Activated CD4-positive, alpha-beta T cell treated with anti-CD3 and anti-CD28 coated beads, Interleukin-2, amount 10 ng/mL, durations not matched to agents 7 days and 5 days (primary cell): Measurements from ENCODE around the gene HCFC1R1. TPM values are rescaled to one million over a fixed set of nuclear protein-coding genes. Genes with fewer than 3 reads are reported as not detected.

Experiments used
- CTCF ChIA-PET: fragments of 350-600 bp; sonication (Branson Sonifier 250); formaldehyde crosslinking; loops from one replicate; lab custom pipeline; 2021; ENCODE audit warnings: antibody characterized with exemption; lab: Charles Lee
- POLR2A ChIA-PET: fragments of 350-600 bp; sonication (Branson Sonifier 250); formaldehyde crosslinking; loops from one replicate; lab custom pipeline; 2021; ENCODE audit warnings: antibody characterized with exemption; lab: Charles Lee
- DNase-seq: peaks from one replicate; pipeline ENCODE4 v3.0.0-alpha.2; 2020
- H3K27ac Mint-ChIP-seq: one replicate; pipeline ENCODE4 v1.8.0; 2021; ENCODE audit warnings: mild to moderate bottlenecking, moderate library complexity, mixed read lengths
- H3K27me3 Mint-ChIP-seq: one replicate; pipeline ENCODE4 v1.8.0; 2021; ENCODE audit warnings: mixed read lengths
- H3K36me3 Mint-ChIP-seq: one replicate; pipeline ENCODE4 v1.8.0; 2021; ENCODE audit warnings: low read depth, mixed read lengths
- H3K4me1 Mint-ChIP-seq: one replicate; pipeline ENCODE4 v1.8.0; 2021; ENCODE audit warnings: mixed read lengths
- H3K4me3 Mint-ChIP-seq: one replicate; pipeline ENCODE4 v1.8.0; 2021; ENCODE audit warnings: mild to moderate bottlenecking, moderate library complexity, mixed read lengths
- H3K9me3 Mint-ChIP-seq: one replicate; pipeline ENCODE4 v1.8.0; 2021; ENCODE audit warnings: mixed read lengths
- total RNA-seq, 2 experiments: library from RNA; stranded (reverse); gene quantifications; one replicate each; pipeline ENCODE4 v1.2.3, GENCODE V29; 2021

Gene HCFC1R1
- total RNA-seq, 2 experiments from 2014 or later, result 38.3 to 44.1 TPM

GRCh38 chr16:3065069-3065741 lies 41.5 kb upstream of the HCFC1R1 start, which contains the start of gene IL32:
TSS of gene IL32 (plus strand) at chr16:3065640. CDS start at chr16:3065812, 172 bp downstream.
- H3K4me3 Mint-ChIP-seq, result peak within 1 kb of the TSS; percentile 100

DNA sequence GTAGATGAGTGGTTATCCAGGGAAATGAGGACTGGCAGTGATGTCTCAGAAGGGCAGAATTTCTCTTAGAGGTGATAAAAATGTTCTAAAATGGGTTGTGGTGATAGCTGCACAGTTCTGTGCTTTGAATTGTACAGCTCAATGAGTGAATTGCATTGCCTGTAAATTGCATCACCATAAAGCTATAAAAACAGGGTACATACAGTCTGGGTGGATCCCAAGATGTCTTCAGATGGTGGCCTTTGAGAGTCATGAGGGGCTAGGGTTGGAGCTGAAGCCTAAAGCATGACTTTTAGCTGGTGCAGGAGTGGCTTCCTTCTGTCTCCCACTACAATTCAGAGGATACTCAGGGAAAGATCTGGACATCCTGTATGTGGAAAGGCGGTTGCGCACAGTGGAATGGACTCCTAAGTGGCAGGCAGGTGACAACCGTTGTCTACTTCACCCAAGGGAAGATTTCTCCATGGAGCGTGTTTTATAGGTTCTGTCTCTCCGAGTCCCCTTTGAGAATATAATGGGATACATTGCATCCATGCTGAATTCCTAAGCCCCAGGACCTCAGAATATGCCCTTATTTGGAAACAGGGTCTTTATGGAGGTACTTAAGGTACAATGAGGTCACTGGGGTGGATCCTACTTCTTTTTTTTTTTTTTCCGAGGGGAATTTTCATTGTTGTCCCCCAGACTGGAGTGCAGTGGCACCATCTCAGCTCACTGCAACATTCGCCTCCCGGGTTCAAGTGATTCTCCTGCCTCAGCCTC lies 40.1 kb upstream of the HCFC1R1 start:
- Mint-ChIP-seq H3K4me1 (peaks cover 55% of the 10 kb centered on the region), H3K9me3 (no peaks in the 10 kb centered on the region), H3K4me3 (peak overlapping the region; percentile 100), H3K36me3 (peaks cover 34% of the 10 kb centered on the region), H3K27ac (peak overlapping the region; percentile 97), H3K27me3 (no peaks in the 10 kb centered on the region)
- CTCF ChIA-PET, result interaction anchor here (0.6 to 11.0 kb wide), 14 partner anchors 8 to 102 kb away, joined by 3 to 72 read pairs (median 4); no protein-coding TSS in a partner anchor
- no peak for DNase-seq
- POLR2A ChIA-PET, result interaction anchor here (1.1 kb wide), 1 partner anchor 11 kb away, joined by 3 read pairs; no protein-coding TSS in a partner anchor

More at GRCh38 chr16:3065069-3065741, 41.5 kb upstream of the HCFC1R1 start, which contains the start of gene IL32:
- no peaks in the 10 kb centered on the region for H3K27me3 Mint-ChIP-seq
- peaks cover 46% of the 10 kb centered on the region for H3K36me3 Mint-ChIP-seq
- peak; percentile 82 for DNase-seq
- ChIA-PET POLR2A (interaction anchor here (0.6 to 2.7 kb wide), 8 partner anchors 10 to 154 kb away, joined by 3 to 21 read pairs (median 4); partner anchors contain the start of gene FLYWCH1), CTCF (interaction anchor here (0.6 to 11.0 kb wide), 13 partner anchors 9 to 65 kb away, joined by 3 to 72 read pairs (median 5); no protein-coding TSS in a partner anchor)
- peaks cover 59% of the 10 kb centered on the region for H3K4me1 Mint-ChIP-seq
- peak within 1 kb of the TSS; percentile 97 for H3K27ac Mint-ChIP-seq
- H3K9me3 Mint-ChIP-seq, result no peaks in the 10 kb centered on the region

DNA sequence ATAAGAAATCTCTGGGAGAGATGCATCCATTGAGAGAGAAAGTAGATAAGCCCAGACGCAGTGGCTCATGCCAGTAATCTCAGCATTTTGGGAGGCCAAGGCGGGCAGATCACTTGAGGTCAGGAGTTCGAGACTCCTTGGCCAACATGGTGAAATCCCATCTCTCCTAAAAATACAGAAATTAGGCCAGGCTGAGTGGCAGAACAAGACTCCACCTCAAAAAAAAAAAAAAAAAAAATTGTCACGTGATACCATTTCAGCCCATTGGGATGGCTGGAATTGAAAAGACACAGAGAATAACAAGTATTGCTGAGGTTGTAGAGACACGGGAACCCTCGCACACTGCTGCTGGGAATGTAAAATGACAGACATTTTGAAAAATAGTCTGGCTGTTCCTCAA lies 38.8 kb upstream of the HCFC1R1 start:
- Mint-ChIP-seq H3K36me3 (peaks cover 26% of the 10 kb centered on the region), H3K9me3 (no peaks in the 10 kb centered on the region), H3K27ac (no peak overlapping the region), H3K4me3 (no peak overlapping the region), H3K27me3 (no peaks in the 10 kb centered on the region), H3K4me1 (peaks cover 52% of the 10 kb centered on the region)
- DNase-seq, result no peak
- POLR2A ChIA-PET, result no interaction called here
- CTCF ChIA-PET, result interaction anchor here (0.8 to 11.0 kb wide), 8 partner anchors 14 to 88 kb away, joined by 3 to 72 read pairs (median 6); no protein-coding TSS in a partner anchor

DNA sequence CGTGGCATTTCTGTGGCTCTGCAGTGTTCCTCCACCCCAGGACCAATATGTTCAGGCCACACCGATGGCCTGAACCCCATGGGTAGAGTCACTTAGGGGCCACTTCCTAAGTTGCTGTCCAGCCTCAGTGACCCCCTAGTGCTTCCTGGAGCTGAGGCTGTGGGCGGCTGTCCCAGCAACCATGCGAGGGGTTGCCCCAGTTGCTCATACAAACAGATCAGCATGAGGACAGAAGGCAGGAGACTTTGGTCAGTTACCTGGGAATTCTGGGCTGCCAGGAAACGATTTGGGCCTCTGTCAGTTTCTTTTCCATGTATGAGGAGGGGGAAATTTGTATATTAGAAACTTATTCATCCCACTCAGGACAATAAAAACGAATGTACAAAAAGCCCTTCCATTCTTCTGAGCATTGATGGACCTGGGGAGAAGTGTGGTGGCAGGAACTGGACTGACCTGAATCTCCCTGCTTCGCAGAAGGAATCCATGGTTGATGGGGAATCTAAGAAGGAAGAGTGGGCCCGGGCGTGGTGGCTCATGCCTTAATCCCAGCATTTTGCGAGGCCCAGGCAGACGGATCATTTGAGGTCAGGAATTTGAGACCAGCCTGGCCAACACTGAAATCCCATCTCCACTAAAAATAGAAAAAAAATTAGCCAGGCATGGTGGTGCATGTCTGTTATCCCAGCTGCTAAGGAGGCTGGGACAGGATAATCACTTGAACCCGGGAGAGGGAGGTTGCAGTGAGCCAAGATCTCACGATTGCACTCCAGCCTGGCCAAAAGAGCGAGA lies 36.8 kb upstream of the HCFC1R1 start:
- no peaks in the 10 kb centered on the region for H3K27me3 Mint-ChIP-seq
- H3K9me3 Mint-ChIP-seq, result no peaks in the 10 kb centered on the region
- DNase-seq, result no peak
- H3K4me3 Mint-ChIP-seq, result peak overlapping the region; percentile 93
- H3K27ac Mint-ChIP-seq, result peak overlapping the region; percentile 85
- H3K4me1 Mint-ChIP-seq, result peaks cover 71% of the 10 kb centered on the region
- ChIA-PET CTCF (interaction anchor here (1.3 to 11.0 kb wide), 9 partner anchors 8 to 102 kb away, joined by 5 to 72 read pairs (median 16); partner anchors contain the start of gene ZSCAN10), POLR2A (interaction anchor here (0.6 to 2.3 kb wide), 2 partner anchors 69 to 145 kb away, joined by 5 to 11 read pairs; no protein-coding TSS in a partner anchor)
- peaks cover 22% of the 10 kb centered on the region for H3K36me3 Mint-ChIP-seq

DNA sequence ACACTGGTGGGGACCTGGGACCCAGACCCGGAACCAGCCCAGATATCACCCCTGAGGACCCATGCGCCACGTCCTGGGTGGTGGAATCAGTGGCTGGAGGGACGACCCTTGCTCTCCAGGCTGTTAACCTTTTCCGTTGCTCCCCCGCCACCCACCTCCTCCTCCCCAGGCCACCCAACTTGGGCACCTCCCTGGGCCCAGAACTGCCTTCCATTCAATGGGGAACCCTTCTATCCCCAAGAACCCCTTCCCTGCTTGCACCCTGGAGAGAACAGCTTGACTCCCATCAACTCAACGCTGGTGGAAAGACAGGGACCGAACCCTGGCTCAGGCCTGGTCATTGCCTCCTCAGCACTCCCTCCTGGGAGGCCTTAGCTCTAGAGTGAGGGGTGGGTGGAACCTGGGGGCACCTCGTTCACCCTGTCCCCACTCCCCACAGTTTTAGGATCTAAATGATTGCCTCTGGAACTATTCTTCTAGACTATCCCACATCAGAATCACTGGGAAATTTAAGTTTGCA lies 36.0 kb upstream of the HCFC1R1 start:
- DNase-seq, result no peak
- ChIA-PET POLR2A (interaction anchor here (0.6 to 2.3 kb wide), 2 partner anchors 70 to 144 kb away, joined by 5 to 11 read pairs; no protein-coding TSS in a partner anchor), CTCF (interaction anchor here (0.7 to 11.0 kb wide), 16 partner anchors 9 to 112 kb away, joined by 3 to 72 read pairs (median 8); partner anchors contain the start of gene ZSCAN10)
- Mint-ChIP-seq H3K27me3 (no peaks in the 10 kb centered on the region), H3K9me3 (no peaks in the 10 kb centered on the region), H3K4me1 (peaks cover 73% of the 10 kb centered on the region), H3K36me3 (peaks cover 27% of the 10 kb centered on the region), H3K27ac (peak overlapping the region; percentile 85), H3K4me3 (peak overlapping the region; percentile 93)

DNA sequence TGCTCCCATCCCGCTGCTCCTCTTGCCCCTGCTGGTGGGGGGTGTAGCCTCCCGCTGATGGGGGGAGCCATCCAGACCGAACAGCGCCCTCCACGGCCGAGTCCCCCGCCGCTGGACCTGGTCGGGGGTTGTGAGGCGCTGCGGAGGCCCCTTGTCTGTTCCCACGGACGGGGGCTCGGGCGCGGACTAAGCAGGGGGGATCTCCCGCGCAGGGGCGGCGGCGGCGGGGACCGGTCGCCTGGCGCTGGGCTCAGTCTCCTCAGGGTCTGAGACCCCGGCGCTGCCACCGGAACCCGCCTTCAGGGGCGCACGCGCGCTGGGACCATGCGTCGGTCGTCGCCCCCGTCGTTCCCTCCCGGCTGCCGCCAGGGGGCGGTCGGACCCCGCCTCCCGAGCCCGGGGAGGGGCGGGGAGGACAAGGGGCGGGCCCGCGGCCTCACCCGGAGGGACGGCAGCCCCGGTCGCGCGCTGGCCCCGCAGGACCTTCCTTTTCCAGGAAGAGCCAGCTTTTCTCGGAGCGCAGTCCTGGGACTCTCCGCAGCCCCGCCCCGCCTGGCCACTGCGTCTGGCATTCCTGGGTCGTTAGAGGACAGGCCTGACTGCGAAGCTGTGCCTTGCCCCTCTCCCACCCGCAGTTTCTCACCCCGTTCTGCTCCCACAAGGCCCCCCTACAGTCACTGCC lies 35.4 kb upstream of the HCFC1R1 start:
- Mint-ChIP-seq H3K4me3 (peak overlapping the region; percentile 93), H3K9me3 (no peaks in the 10 kb centered on the region), H3K4me1 (peaks cover 72% of the 10 kb centered on the region), H3K36me3 (peaks cover 30% of the 10 kb centered on the region), H3K27ac (peak overlapping the region; percentile 91), H3K27me3 (no peaks in the 10 kb centered on the region)
- ChIA-PET CTCF (interaction anchor here (0.6 to 11.0 kb wide), 33 partner anchors 10 to 216 kb away, joined by 3 to 72 read pairs (median 6); partner anchors contain the start of genes HCFC1R1, THOC6, ZNF205 and ZNF213), POLR2A (interaction anchor here (0.6 to 2.3 kb wide), 2 partner anchors 37 to 70 kb away, joined by 5 to 11 read pairs; no protein-coding TSS in a partner anchor)
- DNase-seq, result peak; percentile 86

GRCh38 chr16:3058139-3059030 lies 34.6 kb upstream of the HCFC1R1 start:
- ChIA-PET CTCF (interaction anchor here (0.6 to 11.0 kb wide), 30 partner anchors 9 to 217 kb away, joined by 3 to 72 read pairs (median 6); partner anchors contain the start of genes HCFC1R1, THOC6, ZNF205 and ZNF213), POLR2A (interaction anchor here (2.3 kb wide), 1 partner anchor 71 kb away, joined by 11 read pairs; no protein-coding TSS in a partner anchor)
- DNase-seq, result peak; percentile 64
- H3K4me1 Mint-ChIP-seq, result peaks cover 72% of the 10 kb centered on the region
- H3K9me3 Mint-ChIP-seq, result no peaks in the 10 kb centered on the region
- peak overlapping the region; percentile 91 for H3K27ac Mint-ChIP-seq
- no peaks in the 10 kb centered on the region for H3K27me3 Mint-ChIP-seq
- peak overlapping the region; percentile 93 for H3K4me3 Mint-ChIP-seq
- H3K36me3 Mint-ChIP-seq, result peaks cover 37% of the 10 kb centered on the region

DNA sequence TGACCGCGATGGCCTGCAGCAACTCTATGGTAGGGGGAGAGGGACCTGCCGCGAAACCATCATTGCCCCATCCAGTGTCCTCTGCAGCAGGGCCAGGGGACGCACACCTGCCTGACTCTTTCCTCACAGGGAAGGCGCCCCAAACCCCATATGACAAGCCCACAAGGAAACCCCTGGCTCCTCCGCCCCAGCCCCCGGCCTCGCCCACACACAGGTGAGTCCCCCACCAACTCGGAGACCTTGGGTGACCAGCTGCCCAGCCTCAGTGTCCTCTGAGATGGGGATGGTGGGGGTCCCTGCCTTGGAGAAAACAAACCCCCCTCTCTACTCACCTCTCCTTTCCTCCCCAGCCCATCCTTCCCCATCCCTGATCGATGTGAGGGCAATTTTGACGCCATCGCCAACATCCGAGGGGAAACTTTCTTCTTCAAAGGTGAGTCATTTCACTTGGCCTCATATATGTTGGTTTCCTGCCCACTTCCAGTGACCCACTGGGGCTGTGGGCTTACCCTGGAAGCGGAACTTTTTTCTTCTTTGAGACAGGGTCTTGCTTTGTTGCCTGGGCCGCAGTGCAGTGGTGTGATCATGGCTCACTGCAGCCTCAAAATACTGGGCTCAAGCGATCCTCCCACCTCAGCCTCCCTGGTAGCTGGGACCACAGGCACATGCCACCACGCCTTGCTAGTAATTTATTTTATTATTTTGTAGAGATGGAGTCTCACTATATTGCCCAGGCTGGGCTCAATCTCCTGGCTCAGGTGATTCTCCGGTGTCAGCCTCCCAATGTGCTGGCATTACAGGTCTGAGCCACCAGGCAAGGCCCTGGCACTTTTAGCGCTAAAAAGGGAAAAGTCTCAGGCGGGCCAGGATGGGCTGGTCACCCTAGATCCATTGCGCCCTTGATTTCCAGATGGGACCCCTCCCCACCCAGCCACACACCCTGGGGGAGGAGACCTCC lies 33.7 kb upstream of the HCFC1R1 start:
- Mint-ChIP-seq H3K36me3 (peaks cover 38% of the 10 kb centered on the region), H3K9me3 (no peaks in the 10 kb centered on the region), H3K4me1 (peaks cover 64% of the 10 kb centered on the region), H3K27ac (peak overlapping the region; percentile 88), H3K4me3 (peak overlapping the region; percentile 93), H3K27me3 (no peaks in the 10 kb centered on the region)
- CTCF ChIA-PET, result interaction anchor here (0.8 to 11.0 kb wide), 15 partner anchors 8 to 101 kb away, joined by 3 to 72 read pairs (median 11); partner anchors contain the start of genes HCFC1R1, THOC6 and ZSCAN10
- no peak for DNase-seq
- POLR2A ChIA-PET, result no interaction called here

GRCh38 chr16:3056336-3057180 lies 32.8 kb upstream of the HCFC1R1 start:
- Mint-ChIP-seq H3K36me3 (peaks cover 45% of the 10 kb centered on the region), H3K4me1 (peaks cover 64% of the 10 kb centered on the region), H3K4me3 (peak overlapping the region; percentile 93), H3K9me3 (no peaks in the 10 kb centered on the region), H3K27me3 (no peaks in the 10 kb centered on the region), H3K27ac (peak overlapping the region; percentile 88)
- no peak for DNase-seq
- ChIA-PET CTCF (interaction anchor here (1.1 to 6.0 kb wide), 7 partner anchors 9 to 94 kb away, joined by 3 to 67 read pairs (median 5); partner anchors contain the start of gene IL32), POLR2A (no interaction called here)
